ENCODE data around the gene TMLHE.
"Not testable (repeated sequence)": the region's sequence is repeated elsewhere in the genome, so short reads cannot be mapped to it uniquely, and the experiment has no call there.

DNA sequence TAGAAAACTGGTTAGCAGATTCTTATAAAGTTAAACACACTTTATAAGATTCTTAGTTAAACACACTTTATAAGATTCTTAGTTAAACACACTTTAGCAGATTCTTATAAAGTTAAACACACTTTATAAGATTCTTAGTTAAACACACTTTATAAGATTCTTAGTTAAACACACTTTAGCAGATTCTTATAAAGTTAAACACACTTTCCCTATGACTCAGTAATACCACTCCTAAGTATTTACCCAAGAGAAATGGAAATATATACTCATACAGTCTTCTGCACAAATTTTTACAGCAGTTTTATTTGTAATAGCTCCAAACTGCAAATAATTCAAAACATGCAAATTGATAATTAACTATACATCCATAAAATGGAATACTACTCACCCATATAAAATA, 7.4 kb upstream of the TMLHE start:
- not testable (repeated sequence) for TF ChIP-seq SUZ12 (IDR thresholded peaks at IDR 0.05; ENCODE audit: extremely low read depth, insufficient read depth, insufficient read length); ZNF274 (IDR thresholded peaks at IDR 0.05; ENCODE audit: low read depth, low read length); YY1 (IDR thresholded peaks at IDR 0.05; ENCODE audit: insufficient read depth, insufficient read length)

Measured in NT2/D1 (cell line).